Mesendoderm (in vitro differentiated cells): ENCODE measurements around the gene LCN6.

Source experiments
- DNase-seq: peaks from one replicate; pipeline ENCODE4 v3.0.0; 2013
- H2AK5ac ChIP-seq: 2 replicates; pipeline ENCODE4 v1.6.1; 2013; ENCODE audit warnings: low read length, inconsistent platforms
- H2BK120ac ChIP-seq: 2 replicates; pipeline ENCODE4 v1.6.1; 2013; ENCODE audit warnings: low read depth, mild to moderate bottlenecking, low read length, moderate library complexity, mixed read lengths
- H2BK15ac ChIP-seq: replicated peaks from 2 replicates; pipeline ENCODE4 v1.6.1; 2013; ENCODE audit warnings: low read depth, mild to moderate bottlenecking, moderate library complexity
- H2BK5ac ChIP-seq: 2 replicates; pipeline ENCODE4 v1.6.1; 2013; ENCODE audit warnings: low read length, inconsistent platforms
- H3K18ac ChIP-seq: 2 replicates; pipeline ENCODE4 v1.6.1; 2013; ENCODE audit warnings: mild to moderate bottlenecking, low read length, mixed read lengths
- H3K23ac ChIP-seq: one replicate; pipeline ENCODE4 v1.6.1; 2013; ENCODE audit warnings: low read length
- H3K27ac ChIP-seq: 2 replicates; pipeline ENCODE4 v1.5.1; 2013; ENCODE audit warnings: low read depth, mild to moderate bottlenecking, inconsistent platforms, low read length, moderate library complexity
- H3K27me3 ChIP-seq: 2 replicates; pipeline ENCODE4 v1.6.1; 2013; ENCODE audit warnings: low read length, control low read depth, mild to moderate bottlenecking, inconsistent platforms; ENCODE audit not compliant: insufficient read depth, poor library complexity
- H3K36me3 ChIP-seq: 2 replicates; pipeline ENCODE4 v1.6.1; 2013; ENCODE audit warnings: low read length, inconsistent platforms; ENCODE audit not compliant: control insufficient read depth, insufficient read depth
- H3K4ac ChIP-seq: one replicate; pipeline ENCODE4 v1.6.1; 2013; ENCODE audit warnings: low read depth, mild to moderate bottlenecking, low read length, moderate library complexity
- H3K4me1 ChIP-seq: 2 replicates; pipeline ENCODE4 v1.6.1; 2013; ENCODE audit warnings: low read depth, low read length, inconsistent platforms; ENCODE audit not compliant: control insufficient read depth
- H3K4me2 ChIP-seq: 2 replicates; pipeline ENCODE4 v1.6.1; 2013; ENCODE audit warnings: low read length
- H3K4me3 ChIP-seq: 2 replicates; pipeline ENCODE4 v1.5.1; 2013; ENCODE audit warnings: mild to moderate bottlenecking, low read length
- H3K56ac ChIP-seq: one replicate; pipeline ENCODE4 v1.6.1; 2013; ENCODE audit warnings: low read length
- H3K79me1 ChIP-seq: 2 replicates; pipeline ENCODE4 v1.6.1; 2013; ENCODE audit warnings: low read length, inconsistent platforms
- H3K79me2 ChIP-seq: 2 replicates; pipeline ENCODE4 v1.6.1; 2013; ENCODE audit warnings: mild to moderate bottlenecking, low read length; ENCODE audit not compliant: control insufficient read depth, insufficient read depth
- H3K9ac ChIP-seq: 2 replicates; pipeline ENCODE4 v1.6.1; 2013; ENCODE audit warnings: low read length, inconsistent platforms
- H4K5ac ChIP-seq: one replicate; pipeline ENCODE4 v1.6.1; 2013; ENCODE audit warnings: low read length
- H4K8ac ChIP-seq: one replicate; pipeline ENCODE4 v1.6.1; 2013; ENCODE audit warnings: low read depth, mild to moderate bottlenecking, control low read depth, low read length, moderate library complexity
- WGBS: extraction: QIAGEN DNeasy Blood & Tissue Kit; methylation state at CpG from one replicate; pipeline ENCODE4 v1.1.7; 2013; ENCODE audit warnings: low lambda C conversion rate, missing lambda C conversion rate; ENCODE audit not compliant: insufficient coverage; ENCODE audit errors: extremely low coverage; 5-methylcytosine and 5-hydroxymethylcytosine counted together

LCN6 gene

DNA sequence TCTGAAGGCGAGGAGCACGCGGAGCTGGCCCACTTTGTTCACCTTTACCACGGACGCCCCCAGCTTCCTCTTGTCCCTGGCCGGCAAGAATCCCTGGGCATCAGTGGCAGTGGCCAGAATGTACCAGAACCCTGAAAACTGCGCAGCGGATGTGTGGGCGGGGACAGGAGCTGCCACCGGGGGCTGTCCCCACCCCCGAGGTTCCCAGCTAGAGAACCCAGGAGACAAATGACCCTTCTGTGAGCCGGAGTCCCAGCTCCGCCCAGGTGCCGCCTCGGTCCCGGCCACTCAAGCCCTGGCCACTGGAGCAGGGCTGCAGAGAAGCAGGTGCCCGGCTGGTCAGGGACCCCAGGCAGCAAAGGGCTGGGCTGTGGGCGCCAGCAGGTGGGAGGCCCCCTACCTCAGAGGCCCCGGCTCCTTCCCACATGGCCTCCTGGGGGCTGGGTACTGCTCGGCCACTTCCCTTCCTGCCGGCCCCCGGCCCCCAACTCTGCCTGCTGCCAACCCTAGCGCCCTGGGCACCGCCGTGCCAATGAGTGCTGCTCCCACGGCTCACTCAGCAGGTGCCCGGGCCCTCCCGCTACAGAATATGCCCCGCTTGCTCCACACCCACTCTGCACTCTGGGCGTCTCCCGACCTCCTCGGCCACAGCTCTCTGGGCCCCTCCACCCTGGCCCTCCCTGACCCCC is 6.3 kb downstream of the LCN6 start:
- Histone ChIP-seq H3K27ac (no peak overlapping the region), H2BK15ac (no peak overlapping the region), H3K79me1 (no peaks in the 10 kb centered on the region), H3K4ac (no peak overlapping the region), H3K36me3 (no peaks in the 10 kb centered on the region), H3K9ac (no peak overlapping the region), H3K4me1 (no peaks in the 10 kb centered on the region), H3K79me2 (no peaks in the 10 kb centered on the region), H3K27me3 (no peaks in the 10 kb centered on the region), H2AK5ac (no peak overlapping the region), H3K56ac (no peak overlapping the region), H2BK120ac (no peak overlapping the region), H4K8ac (no peak overlapping the region), H3K4me2 (no peak overlapping the region), H4K5ac (no peak overlapping the region), H3K4me3 (no peak overlapping the region), H3K18ac (no peak overlapping the region), H2BK5ac (no peak overlapping the region), H3K23ac (no peak overlapping the region)
- DNase-seq: no peak
- no CpG with 5 or more reads among the region's 32 CpGs for WGBS

DNA sequence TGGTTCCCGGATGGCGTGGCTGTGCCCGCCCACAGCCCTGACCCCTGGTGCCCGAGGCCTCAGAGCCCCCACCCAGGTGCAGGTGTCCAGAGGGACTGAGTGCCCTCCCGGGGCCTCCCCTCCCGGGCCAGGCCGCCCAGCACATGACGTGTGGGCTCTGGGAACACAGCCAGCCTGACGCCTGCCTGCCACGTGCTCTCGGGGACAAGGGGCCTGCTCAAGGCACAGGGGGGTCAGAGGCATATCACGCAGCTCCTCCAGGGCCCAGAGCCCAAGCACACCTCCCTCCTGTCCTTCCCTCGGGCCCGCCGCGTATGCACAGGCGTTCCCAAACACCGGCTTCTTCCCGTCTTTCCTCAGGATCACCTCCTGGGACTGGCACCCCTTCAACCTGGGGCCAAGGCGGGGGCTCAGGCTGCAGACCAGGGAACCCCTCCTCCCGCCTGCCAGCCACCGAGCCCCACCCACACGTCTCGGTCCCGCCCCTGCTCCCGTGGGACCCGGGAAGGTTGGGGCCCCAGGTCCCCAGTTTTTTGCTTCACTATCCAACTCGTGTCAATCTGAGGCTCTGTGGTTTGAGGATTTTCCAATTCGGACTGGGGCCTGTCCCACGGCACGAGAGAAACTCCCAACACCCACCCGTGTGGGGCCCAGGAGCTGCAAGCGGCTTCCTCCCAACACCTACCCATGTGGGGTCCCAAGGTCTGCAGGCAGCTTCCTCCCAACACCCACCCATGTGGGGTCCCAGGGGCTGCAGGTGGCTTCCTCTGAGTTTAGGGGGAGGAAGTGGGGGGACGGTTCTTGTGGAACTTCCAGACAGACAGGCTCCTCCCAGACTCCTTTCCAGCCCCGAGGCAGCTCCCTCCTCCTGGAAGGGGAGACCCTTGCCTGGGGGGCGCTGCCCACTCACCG is 7.1 kb downstream of the LCN6 start:
- Histone ChIP-seq H3K27me3 (no peaks in the 10 kb centered on the region), H3K36me3 (no peaks in the 10 kb centered on the region), H3K79me1 (no peaks in the 10 kb centered on the region), H3K4me3 (no peak overlapping the region), H2AK5ac (no peak overlapping the region), H3K9ac (no peak overlapping the region), H4K8ac (no peak overlapping the region), H3K79me2 (no peaks in the 10 kb centered on the region), H3K4me2 (no peak overlapping the region), H4K5ac (no peak overlapping the region), H2BK5ac (no peak overlapping the region), H3K56ac (no peak overlapping the region), H3K18ac (no peak overlapping the region), H3K23ac (no peak overlapping the region), H2BK120ac (no peak overlapping the region), H3K4ac (no peak overlapping the region), H2BK15ac (no peak overlapping the region), H3K4me1 (no peaks in the 10 kb centered on the region), H3K27ac (no peak overlapping the region)
- no peak for DNase-seq
- no CpG with 5 or more reads among the region's 37 CpGs for WGBS

DNA sequence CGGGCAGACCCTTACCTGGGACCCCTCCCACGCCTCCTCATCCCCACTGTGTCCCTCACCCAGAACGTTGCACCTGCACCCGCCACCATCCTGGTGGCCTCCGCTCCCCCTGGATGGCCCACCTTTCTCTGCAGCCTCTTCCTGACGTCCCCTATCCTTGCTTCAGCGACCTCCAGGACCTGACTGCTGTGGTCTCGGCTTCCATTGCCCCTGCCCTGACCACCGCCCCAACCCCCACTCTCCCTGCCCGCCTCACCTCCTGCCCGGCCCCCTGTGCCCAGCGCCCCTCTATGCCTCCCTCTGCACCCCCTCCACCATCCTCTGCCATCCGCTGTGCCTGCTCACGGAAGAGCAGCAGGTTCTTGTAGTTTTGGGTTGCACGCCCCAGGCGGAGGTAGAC is 7.8 kb downstream of the LCN6 start:
- Histone ChIP-seq H3K27ac (no peak overlapping the region), H3K9ac (no peak overlapping the region), H3K18ac (no peak overlapping the region), H3K79me1 (no peaks in the 10 kb centered on the region), H3K4me3 (no peak overlapping the region), H2AK5ac (no peak overlapping the region), H2BK120ac (no peak overlapping the region), H2BK15ac (no peak overlapping the region), H3K36me3 (no peaks in the 10 kb centered on the region), H3K27me3 (no peaks in the 10 kb centered on the region), H4K5ac (no peak overlapping the region), H4K8ac (no peak overlapping the region), H3K56ac (no peak overlapping the region), H3K4me2 (no peak overlapping the region), H3K4me1 (no peaks in the 10 kb centered on the region), H3K4ac (no peak overlapping the region), H3K79me2 (no peaks in the 10 kb centered on the region), H3K23ac (no peak overlapping the region), H2BK5ac (no peak overlapping the region)
- no CpG with 5 or more reads among the region's 16 CpGs for WGBS
- no peak for DNase-seq

DNA sequence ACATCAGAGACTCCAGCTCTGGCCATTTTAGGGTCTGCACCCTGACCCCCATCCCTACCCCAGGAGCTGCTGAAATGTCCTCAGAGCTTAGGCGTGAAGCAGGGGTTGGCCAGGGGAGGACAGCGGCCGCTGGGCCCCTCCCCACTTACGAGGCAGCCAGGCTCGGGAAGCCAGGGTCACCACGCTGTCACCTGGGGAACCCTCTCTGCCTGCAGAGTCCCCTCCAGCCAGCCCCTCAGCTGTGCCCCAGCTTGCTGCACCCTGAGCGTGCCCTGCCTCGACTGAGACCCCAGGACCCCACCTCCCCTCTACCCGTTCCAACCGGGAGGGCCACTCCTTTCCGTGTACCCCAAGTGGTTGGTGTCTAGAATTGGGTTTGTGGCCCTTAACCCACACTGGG is 8.3 kb downstream of the LCN6 start:
- no peak overlapping the region for H2BK120ac ChIP-seq
- H3K18ac ChIP-seq: no peak overlapping the region
- H2BK5ac ChIP-seq: no peak overlapping the region
- no peak overlapping the region for H3K56ac ChIP-seq
- H3K36me3 ChIP-seq: no peaks in the 10 kb centered on the region
- H2BK15ac ChIP-seq: no peak overlapping the region
- no peaks in the 10 kb centered on the region for H3K4me1 ChIP-seq
- H3K27me3 ChIP-seq: no peaks in the 10 kb centered on the region
- no CpG with 5 or more reads among the region's 11 CpGs for WGBS
- H3K23ac ChIP-seq: no peak overlapping the region
- H4K8ac ChIP-seq: no peak overlapping the region
- H4K5ac ChIP-seq: no peak overlapping the region
- no peaks in the 10 kb centered on the region for H3K79me2 ChIP-seq
- no peak for DNase-seq
- H3K4ac ChIP-seq: no peak overlapping the region
- no peak overlapping the region for H3K9ac ChIP-seq
- no peak overlapping the region for H3K4me3 ChIP-seq
- no peak overlapping the region for H3K4me2 ChIP-seq
- no peaks in the 10 kb centered on the region for H3K79me1 ChIP-seq
- H3K27ac ChIP-seq: no peak overlapping the region
- no peak overlapping the region for H2AK5ac ChIP-seq

DNA sequence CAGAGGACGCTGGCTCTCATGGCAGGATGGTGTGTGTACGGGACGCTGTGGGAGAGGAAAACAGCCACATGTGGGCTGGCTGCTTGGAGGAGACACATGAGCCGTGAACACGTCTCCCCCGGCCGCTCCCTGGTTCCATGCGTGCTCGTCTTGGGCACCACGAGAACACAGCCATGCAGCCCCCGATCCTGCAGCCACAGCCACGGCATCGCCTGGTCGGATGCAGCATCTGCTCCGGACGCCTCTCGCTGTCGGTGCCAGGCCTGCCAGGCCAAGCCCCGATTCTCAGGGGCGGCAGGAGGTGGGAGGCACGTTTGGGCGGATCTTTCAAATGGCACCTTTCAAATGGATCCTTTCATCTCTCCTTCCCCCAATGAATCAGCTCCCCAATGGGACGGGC is 8.8 kb downstream of the LCN6 start:
- no CpG with 5 or more reads among the region's 23 CpGs for WGBS
- no peak overlapping the region for H3K4me2 ChIP-seq
- no peak overlapping the region for H3K9ac ChIP-seq
- DNase-seq: no peak
- no peak overlapping the region for H3K23ac ChIP-seq
- no peak overlapping the region for H2BK5ac ChIP-seq
- H4K5ac ChIP-seq: no peak overlapping the region
- H2BK120ac ChIP-seq: no peak overlapping the region
- H2BK15ac ChIP-seq: no peak overlapping the region
- no peaks in the 10 kb centered on the region for H3K79me1 ChIP-seq
- H3K56ac ChIP-seq: no peak overlapping the region
- no peaks in the 10 kb centered on the region for H3K4me1 ChIP-seq
- no peak overlapping the region for H3K27ac ChIP-seq
- no peak overlapping the region for H3K4ac ChIP-seq
- no peaks in the 10 kb centered on the region for H3K36me3 ChIP-seq
- no peaks in the 10 kb centered on the region for H3K27me3 ChIP-seq
- no peak overlapping the region for H4K8ac ChIP-seq
- no peak overlapping the region for H2AK5ac ChIP-seq
- H3K4me3 ChIP-seq: no peak overlapping the region
- no peak overlapping the region for H3K18ac ChIP-seq
- no peaks in the 10 kb centered on the region for H3K79me2 ChIP-seq
